DND-41 (cell line): ENCODE results near the gene SH3TC1.

Source experiments
- ATAC-seq: fragments of 200-7000 bp; cut with Tn5 transposase; 3 replicates; pipeline ENCODE4 v1.9.1; 2021; ENCODE audit warnings: low read depth; ENCODE audit not compliant: insufficient read depth
- DNase-seq: peaks from one replicate; pipeline ENCODE4 v3.0.0-alpha.2; 2020
- H2AFZ ChIP-seq: 2 replicates; pipeline ENCODE4 v1.6.0; 2012; ENCODE audit warnings: low read depth, low read length
- H3K27ac ChIP-seq: 2 replicates; pipeline ENCODE4 v1.5.1; 2012; ENCODE audit warnings: low read length, inconsistent platforms
- H3K27me3 ChIP-seq: fragments of 200-600 bp; sonication (generic); 2 replicates; pipeline ENCODE4 v1.6.0; 2012; ENCODE audit warnings: low read length, mild to moderate bottlenecking, inconsistent platforms; ENCODE audit not compliant: insufficient read depth, poor library complexity
- H3K36me3 ChIP-seq: 2 replicates; pipeline ENCODE4 v1.5.1; 2012; ENCODE audit warnings: low read length, inconsistent platforms; ENCODE audit not compliant: insufficient read depth
- H3K4me1 ChIP-seq: 2 replicates; pipeline ENCODE4 v1.5.1; 2012; ENCODE audit warnings: mild to moderate bottlenecking, low read length; ENCODE audit not compliant: insufficient read depth
- H3K4me2 ChIP-seq: 2 replicates; pipeline ENCODE4 v1.6.0; 2012; ENCODE audit warnings: mild to moderate bottlenecking, moderate library complexity, low read length, inconsistent platforms; ENCODE audit not compliant: insufficient read depth
- H3K4me3 ChIP-seq, 2 experiments: fragments of 200-600 bp in 1 of 2; shearing (Covaris generic) in 1 of 2; 2 replicates each; pipeline ENCODE4 v1.5.1; 2012 to 2016; ENCODE audit warnings: inconsistent platforms in 2 of 2, low read length in 2 of 2, mild to moderate bottlenecking in 2 of 2, low read depth in 1 of 2, moderate library complexity in 1 of 2
- H3K79me2 ChIP-seq: 2 replicates; pipeline ENCODE4 v1.6.0; 2012; ENCODE audit warnings: low read length, inconsistent platforms; ENCODE audit not compliant: insufficient read depth
- H3K9ac ChIP-seq: 2 replicates; pipeline ENCODE4 v1.6.0; 2012; ENCODE audit warnings: low read depth, mild to moderate bottlenecking, inconsistent platforms, low read length, moderate library complexity
- H3K9me3 ChIP-seq: 2 replicates; pipeline ENCODE4 v1.5.1; 2012; ENCODE audit warnings: low read length, moderate library complexity, mild to moderate bottlenecking, inconsistent platforms; ENCODE audit not compliant: insufficient read depth, severe bottlenecking
- H4K20me1 ChIP-seq: 2 replicates; pipeline ENCODE4 v1.6.0; 2012; ENCODE audit warnings: low read length; ENCODE audit not compliant: insufficient read depth
- CTCF ChIP-seq: IDR thresholded peaks from 2 replicates; pipeline ENCODE4 v1.5.1; 2012; ENCODE audit warnings: borderline replicate concordance, low read length, moderate library complexity, mild to moderate bottlenecking; ENCODE audit not compliant: poor library complexity, severe bottlenecking; ENCODE audit errors: extremely low read depth
- EZH2 ChIP-seq: IDR thresholded peaks from 3 replicates; pipeline ENCODE4 v1.6.1; 2012; ENCODE audit warnings: borderline replicate concordance, low read depth, mild to moderate bottlenecking, moderate library complexity, low read length, inconsistent platforms; ENCODE audit not compliant: severe bottlenecking

SH3TC1 gene

GRCh38 chr4:8241895-8242696 lies 43.0 kb downstream of the SH3TC1 start:
- TF ChIP-seq EZH2 = no peak
- TF ChIP-seq CTCF = peak; percentile 88
- no peak overlapping the region for H3K9ac ChIP-seq
- H2AFZ ChIP-seq = no peak overlapping the region
- H3K4me2 ChIP-seq = no peak overlapping the region
- H3K79me2 ChIP-seq = no peaks in the 10 kb centered on the region
- ATAC-seq (peak; percentile 94), DNase-seq (peak; percentile 80)
- H4K20me1 ChIP-seq = no peaks in the 10 kb centered on the region; the same call in 1 of the 2 replicates
- H3K9me3 ChIP-seq = peaks cover 2% of the 10 kb centered on the region
- H3K27me3 ChIP-seq = no peaks in the 10 kb centered on the region
- H3K27ac ChIP-seq = no peak overlapping the region
- peaks cover 5% of the 10 kb centered on the region; the same call in 1 of the 2 replicates for H3K4me1 ChIP-seq
- H3K36me3 ChIP-seq = peaks cover 8% of the 10 kb centered on the region; the same call in 1 of the 2 replicates
- no peak overlapping the region for H3K4me3 ChIP-seq

GRCh38 chr4:8242782-8243560 lies 43.9 kb downstream of the SH3TC1 start:
- no peak overlapping the region for H3K27ac ChIP-seq

GRCh38 chr4:8244001-8244757 lies 45.1 kb downstream of the SH3TC1 start:
- no peaks in the 10 kb centered on the region for H3K27me3 ChIP-seq
- no peak overlapping the region for H3K4me3 ChIP-seq
- no peaks in the 10 kb centered on the region for H3K79me2 ChIP-seq
- DNase-seq (no peak), ATAC-seq (no peak)
- no peak overlapping the region for H3K4me2 ChIP-seq
- peaks cover 2% of the 10 kb centered on the region; the same call in 1 of the 2 replicates for H3K36me3 ChIP-seq
- peaks cover 5% of the 10 kb centered on the region; the same call in 1 of the 2 replicates for H3K4me1 ChIP-seq
- H3K9me3 ChIP-seq = peaks cover 2% of the 10 kb centered on the region
- H4K20me1 ChIP-seq = no peaks in the 10 kb centered on the region; the same call in 1 of the 2 replicates
- no peak overlapping the region for H2AFZ ChIP-seq
- no peak for TF ChIP-seq CTCF
- TF ChIP-seq EZH2 = no peak
- H3K27ac ChIP-seq = no peak overlapping the region
- H3K9ac ChIP-seq = no peak overlapping the region

More at GRCh38 chr4:8242782-8243560, 43.9 kb downstream of the SH3TC1 start:
- Histone ChIP-seq H4K20me1 (no peaks in the 10 kb centered on the region; the same call in 1 of the 2 replicates), H3K36me3 (peaks cover 8% of the 10 kb centered on the region; the same call in 1 of the 2 replicates), H2AFZ (no peak overlapping the region), H3K4me3 (no peak overlapping the region), H3K79me2 (no peaks in the 10 kb centered on the region), H3K27me3 (no peaks in the 10 kb centered on the region), H3K4me2 (no peak overlapping the region), H3K4me1 (peaks cover 5% of the 10 kb centered on the region; the same call in 1 of the 2 replicates), H3K9me3 (peaks cover 2% of the 10 kb centered on the region), H3K9ac (no peak overlapping the region)
- TF ChIP-seq CTCF (no peak), EZH2 (no peak)
- DNase-seq (no peak), ATAC-seq (no peak)
